ENCODE results near the gene RYR1.

DNA sequence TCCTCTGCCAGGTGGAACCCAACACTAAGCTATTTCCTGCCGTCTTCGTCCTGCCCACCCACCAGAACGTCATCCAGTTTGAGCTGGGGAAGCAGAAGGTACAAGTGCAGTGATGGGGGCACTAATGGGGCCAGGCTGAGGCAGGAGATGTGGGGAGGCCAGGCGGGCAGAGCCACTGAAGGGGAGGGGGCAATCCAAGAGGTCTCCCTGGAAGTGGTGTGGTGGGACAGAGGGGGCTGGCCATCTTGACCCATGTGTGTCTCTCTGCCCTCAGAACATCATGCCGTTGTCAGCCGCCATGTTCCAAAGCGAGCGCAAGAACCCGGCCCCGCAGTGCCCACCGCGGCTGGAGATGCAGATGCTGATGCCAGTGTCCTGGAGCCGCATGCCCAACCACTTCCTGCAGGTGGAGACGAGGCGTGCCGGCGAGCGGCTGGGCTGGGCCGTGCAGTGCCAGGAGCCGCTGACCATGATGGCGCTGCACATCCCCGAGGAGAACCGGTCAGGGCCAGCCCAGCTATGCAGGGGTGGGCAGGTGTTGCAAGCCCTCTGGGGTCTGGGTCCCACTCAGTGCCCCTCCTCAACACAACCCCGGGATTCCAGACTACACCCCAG, 49.6 kb downstream of the RYR1 start:
- TF ChIP-seq, protein P1, sequence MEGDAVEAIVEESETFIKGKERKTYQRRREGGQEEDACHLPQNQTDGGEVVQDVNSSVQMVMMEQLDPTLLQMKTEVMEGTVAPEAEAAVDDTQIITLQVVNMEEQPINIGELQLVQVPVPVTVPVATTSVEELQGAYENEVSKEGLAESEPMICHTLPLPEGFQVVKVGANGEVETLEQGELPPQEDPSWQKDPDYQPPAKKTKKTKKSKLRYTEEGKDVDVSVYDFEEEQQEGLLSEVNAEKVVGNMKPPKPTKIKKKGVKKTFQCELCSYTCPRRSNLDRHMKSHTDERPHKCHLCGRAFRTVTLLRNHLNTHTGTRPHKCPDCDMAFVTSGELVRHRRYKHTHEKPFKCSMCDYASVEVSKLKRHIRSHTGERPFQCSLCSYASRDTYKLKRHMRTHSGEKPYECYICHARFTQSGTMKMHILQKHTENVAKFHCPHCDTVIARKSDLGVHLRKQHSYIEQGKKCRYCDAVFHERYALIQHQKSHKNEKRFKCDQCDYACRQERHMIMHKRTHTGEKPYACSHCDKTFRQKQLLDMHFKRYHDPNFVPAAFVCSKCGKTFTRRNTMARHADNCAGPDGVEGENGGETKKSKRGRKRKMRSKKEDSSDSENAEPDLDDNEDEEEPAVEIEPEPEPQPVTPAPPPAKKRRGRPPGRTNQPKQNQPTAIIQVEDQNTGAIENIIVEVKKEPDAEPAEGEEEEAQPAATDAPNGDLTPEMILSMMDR (IDR thresholded peaks at IDR 0.05), result no peak
- TF ChIP-seq POLR2A (IDR thresholded peaks at IDR 0.05), result no peak
